Ovary (tissue), 9 donors: ENCODE data around the gene URB2. TPM values are rescaled to one million over a fixed set of nuclear protein-coding genes. Genes with fewer than 3 reads are reported as not detected.

Experiments
- DNase-seq, 5 donors: peaks; one replicate each; pipeline ENCODE4 v3.0.0-alpha.2; 2019 to 2020
- H3K27ac ChIP-seq, 2 donors: fragments of 200-600 bp; one replicate each; pipeline versions ENCODE4 v1.5.1 to v1.8.0; 2019 to 2022
- H3K27me3 ChIP-seq: fragments of 200-600 bp; one replicate; pipeline ENCODE4 v1.8.0; 2022
- H3K36me3 ChIP-seq: fragments of 200-600 bp; sonication (generic); one replicate; pipeline ENCODE4 v1.5.1; 2019
- H3K4me1 ChIP-seq: one replicate; pipeline ENCODE4 v1.8.1; 2013; ENCODE audit warnings: mild to moderate bottlenecking, moderate library complexity; ENCODE audit not compliant: insufficient read depth
- H3K4me3 ChIP-seq: fragments of 200-600 bp; sonication (generic); one replicate; pipeline ENCODE4 v1.5.1; 2017
- H3K9me3 ChIP-seq, 2 donors: fragments of 200-600 bp in 1 of 2; sonication (generic) in 1 of 2; one replicate each; pipeline versions ENCODE4 v1.5.1 to v1.8.1; 2013 to 2019; ENCODE audit warnings: mild to moderate bottlenecking in 1 of 2, moderate library complexity in 1 of 2
- EP300 ChIP-seq: sonication (generic); formaldehyde crosslinking; IDR thresholded peaks from one replicate; pipeline ENCODE4 v1.6.1; 2017; ENCODE audit warnings: antibody characterized with exemption
- POLR2A ChIP-seq: fragments of 450-650 bp; IDR thresholded peaks from one replicate; pipeline ENCODE4 v1.6.1; 2017; ENCODE audit warnings: antibody characterized with exemption, mild to moderate bottlenecking, moderate library complexity
- WGBS, 3 donors: extraction: QIAGEN DNeasy Blood & Tissue Kit in 1 of 3; methylation state at CpG; one replicate each; pipeline versions ENCODE4 v1.1.5 to v1.1.7; 2013 to 2017; 5-methylcytosine and 5-hydroxymethylcytosine counted together
- intact Hi-C, 4 donors: fragments of 100-400 bp; cut with DNase I; formaldehyde crosslinking; loops; one replicate each; pipeline versions ENCODE4 v1.11.0 to v1.15.1; 2022 to 2023
- polyA plus RNA-seq, 2 donors: library from polyadenylated mRNA; stranded (reverse); fragments of 200-250 nt in 1 of 2; fragments of 350-450 nt in 1 of 2; fragmentation: Illumina TruSeq in 1 of 2; extraction: RNeasy Lipid Tissue Mini Kit (QIAGEN cat#74804) in 1 of 2; gene quantifications; one replicate each; pipeline ENCODE4 v1.2.3, GENCODE V29; 2013 to 2014
- total RNA-seq, 7 donors: library from RNA; depleted of rRNA in 2 of 7; stranded (reverse); fragments of >200 nt in 2 of 7; fragmentation: NEBNext Ultra II Directional in 3 of 7; extraction: Animal tissue kit (Norgen Biotek cat#: 25700) in 3 of 7; gene quantifications; one replicate each; pipeline versions ENCODE4 v1.1.0 to v1.2.4, GENCODE V29; 2016 to 2023
- TF ChIP-seq, protein P1 (sequence below), 3 donors: fragments of 450-650 bp in 2 of 3; fragments of 200-600 bp in 1 of 3; IDR thresholded peaks; one replicate each; pipeline versions ENCODE4 v1.5.1 to v1.8.0; 2016 to 2022; ENCODE audit warnings: antibody characterized with exemption in 3 of 3, mild to moderate bottlenecking in 1 of 3
- donor health status: DM: no; HTN: no; CAD: no; lungs with moderate emphysema.
- donor health status: DM: no; HTN: no; CAD: no.
- donor health status: Bipolar disorder and iron deficiency.
- donor health status: DM: yes; HTN: yes; CAD: no.
- donor health status: DM: no; HTN: no; CAD: no.
- donor health status: DM: yes; HTN: yes; CAD: no.

Gene URB2
- total and polyA plus RNA-seq, 9 donors = 2.2 to 16.7 (median 8.0) TPM

DNA sequence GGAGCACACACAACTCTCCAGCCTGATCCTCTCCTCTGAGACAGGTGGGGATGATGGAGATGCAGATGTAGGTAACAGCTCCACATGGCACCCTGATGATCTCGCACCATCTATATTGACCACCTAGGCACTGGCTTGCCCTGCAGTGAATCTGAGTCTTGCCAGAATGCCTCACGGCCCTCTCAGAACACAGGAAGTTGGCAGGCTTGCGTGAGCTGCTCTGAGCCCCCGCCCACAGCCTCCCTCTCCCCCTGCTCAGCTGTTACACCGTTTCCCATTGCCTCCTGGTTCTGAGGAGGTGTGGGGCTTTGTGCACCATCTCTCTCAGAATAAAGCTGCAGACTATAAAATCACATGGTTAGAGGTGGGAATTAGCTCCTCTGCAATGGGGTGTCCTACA lies 48.0 kb downstream of the URB2 start:
- no peak for DNase-seq
- Histone ChIP-seq H3K36me3 (no peaks in the 10 kb centered on the region), H3K27me3 (peaks cover 2% of the 10 kb centered on the region), H3K27ac (no peak overlapping the region), H3K9me3 (no peaks in the 10 kb centered on the region), H3K4me1 (no peaks in the 10 kb centered on the region), H3K4me3 (no peak overlapping the region)
- 58 to 71% (median 65%) methylated on average over 5 of the region's 5 CpGs for WGBS, 3 donors
- TF ChIP-seq, protein P1, sequence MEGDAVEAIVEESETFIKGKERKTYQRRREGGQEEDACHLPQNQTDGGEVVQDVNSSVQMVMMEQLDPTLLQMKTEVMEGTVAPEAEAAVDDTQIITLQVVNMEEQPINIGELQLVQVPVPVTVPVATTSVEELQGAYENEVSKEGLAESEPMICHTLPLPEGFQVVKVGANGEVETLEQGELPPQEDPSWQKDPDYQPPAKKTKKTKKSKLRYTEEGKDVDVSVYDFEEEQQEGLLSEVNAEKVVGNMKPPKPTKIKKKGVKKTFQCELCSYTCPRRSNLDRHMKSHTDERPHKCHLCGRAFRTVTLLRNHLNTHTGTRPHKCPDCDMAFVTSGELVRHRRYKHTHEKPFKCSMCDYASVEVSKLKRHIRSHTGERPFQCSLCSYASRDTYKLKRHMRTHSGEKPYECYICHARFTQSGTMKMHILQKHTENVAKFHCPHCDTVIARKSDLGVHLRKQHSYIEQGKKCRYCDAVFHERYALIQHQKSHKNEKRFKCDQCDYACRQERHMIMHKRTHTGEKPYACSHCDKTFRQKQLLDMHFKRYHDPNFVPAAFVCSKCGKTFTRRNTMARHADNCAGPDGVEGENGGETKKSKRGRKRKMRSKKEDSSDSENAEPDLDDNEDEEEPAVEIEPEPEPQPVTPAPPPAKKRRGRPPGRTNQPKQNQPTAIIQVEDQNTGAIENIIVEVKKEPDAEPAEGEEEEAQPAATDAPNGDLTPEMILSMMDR (IDR thresholded peaks at IDR 0.05) = no peak
- TF ChIP-seq POLR2A (no peak), EP300 (no peak)
- intact Hi-C loops = no loop called here

DNA sequence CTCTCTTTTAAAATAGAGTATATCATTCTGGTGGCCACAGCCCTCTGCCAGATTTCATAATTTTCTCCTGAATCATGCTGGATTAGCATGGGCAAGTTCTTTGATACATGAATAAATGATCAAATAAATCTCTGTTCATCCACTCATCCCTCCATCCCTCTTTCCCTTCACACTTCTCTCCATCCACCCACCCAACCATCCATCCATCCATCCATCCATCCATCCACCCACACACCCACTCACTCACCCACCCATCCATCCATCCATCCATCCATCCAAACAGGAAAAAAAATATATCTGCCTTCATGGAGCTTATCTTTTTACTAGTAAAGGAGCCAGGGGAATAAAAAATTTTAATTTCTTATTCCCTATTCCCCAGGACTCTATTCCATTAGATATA lies 49.3 kb downstream of the URB2 start:
- H3K27ac ChIP-seq = no peak overlapping the region
- H3K27me3 ChIP-seq = peaks cover 2% of the 10 kb centered on the region
- H3K9me3 ChIP-seq = no peaks in the 10 kb centered on the region
- H3K4me3 ChIP-seq = no peak overlapping the region
- DNase-seq = no peak
- H3K36me3 ChIP-seq = no peaks in the 10 kb centered on the region
- intact Hi-C loops = no loop called here
- H3K4me1 ChIP-seq = no peaks in the 10 kb centered on the region
- no peak for TF ChIP-seq POLR2A
- TF ChIP-seq, protein P1 (IDR thresholded peaks at IDR 0.05) = no peak
- no peak for TF ChIP-seq EP300

DNA sequence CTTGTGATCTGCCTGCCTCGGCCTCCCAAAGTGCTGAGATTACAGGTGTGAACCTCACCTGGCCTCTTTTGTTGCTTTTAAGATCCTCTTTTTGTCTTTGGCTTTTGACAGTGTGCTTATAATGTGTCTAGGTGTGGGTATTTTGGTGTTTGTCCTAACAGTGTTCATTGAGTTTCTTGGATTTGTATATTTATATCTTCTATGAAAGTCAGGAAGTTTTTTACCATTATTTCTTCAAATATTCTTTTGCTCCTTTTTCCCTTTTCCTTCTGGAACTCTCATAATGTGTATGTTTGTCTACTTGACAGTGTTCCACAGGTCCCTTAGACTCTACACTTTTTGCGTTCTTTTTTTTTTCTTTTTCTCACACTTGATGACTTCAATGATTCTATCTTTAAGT lies 59.1 kb downstream of the URB2 start:
- Histone ChIP-seq H3K4me3 (no peak overlapping the region), H3K27me3 (no peaks in the 10 kb centered on the region), H3K4me1 (no peaks in the 10 kb centered on the region), H3K27ac (no peak overlapping the region), H3K36me3 (no peaks in the 10 kb centered on the region), H3K9me3 (no peaks in the 10 kb centered on the region)
- WGBS, 3 donors = 94 to 98% (median 95%) methylated on average over 2 of the region's 2 CpGs
- intact Hi-C loops = no loop called here
- TF ChIP-seq EP300 (no peak), POLR2A (no peak)
- TF ChIP-seq, protein P1 (IDR thresholded peaks at IDR 0.05) = no peak
- no peak for DNase-seq

DNA sequence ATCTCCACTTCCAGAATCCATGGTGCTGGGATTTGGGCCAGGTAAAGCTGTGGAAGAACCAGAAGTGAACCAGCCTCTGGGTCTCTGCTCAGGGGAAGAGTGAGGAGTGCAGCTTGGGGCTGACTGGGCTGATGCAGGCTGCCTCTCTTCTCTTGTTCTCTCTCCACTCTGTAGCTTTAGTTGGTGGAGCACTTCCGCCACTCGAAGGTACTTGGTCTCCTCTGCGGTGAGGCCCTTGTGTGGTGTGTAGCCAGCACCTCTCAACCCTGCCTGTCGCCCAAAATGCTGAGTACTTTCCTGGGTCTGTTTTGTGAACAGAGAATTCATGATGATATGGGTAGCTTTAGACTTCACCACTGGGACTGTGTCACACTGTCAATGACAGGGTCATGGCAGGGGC lies 63.2 kb downstream of the URB2 start:
- WGBS, 3 donors = 93 to 99% (median 97%) methylated on average over 4 of the region's 4 CpGs
- no peak for DNase-seq
- TF ChIP-seq, protein P1 (IDR thresholded peaks at IDR 0.05) = no peak
- TF ChIP-seq POLR2A = no peak
- no peak for TF ChIP-seq EP300
- H3K4me3 ChIP-seq = no peak overlapping the region
- peaks cover 1% of the 10 kb centered on the region for H3K4me1 ChIP-seq
- no peaks in the 10 kb centered on the region for H3K36me3 ChIP-seq
- H3K9me3 ChIP-seq = no peaks in the 10 kb centered on the region
- intact Hi-C loops = no loop called here
- no peaks in the 10 kb centered on the region for H3K27me3 ChIP-seq
- H3K27ac ChIP-seq = no peak overlapping the region

DNA sequence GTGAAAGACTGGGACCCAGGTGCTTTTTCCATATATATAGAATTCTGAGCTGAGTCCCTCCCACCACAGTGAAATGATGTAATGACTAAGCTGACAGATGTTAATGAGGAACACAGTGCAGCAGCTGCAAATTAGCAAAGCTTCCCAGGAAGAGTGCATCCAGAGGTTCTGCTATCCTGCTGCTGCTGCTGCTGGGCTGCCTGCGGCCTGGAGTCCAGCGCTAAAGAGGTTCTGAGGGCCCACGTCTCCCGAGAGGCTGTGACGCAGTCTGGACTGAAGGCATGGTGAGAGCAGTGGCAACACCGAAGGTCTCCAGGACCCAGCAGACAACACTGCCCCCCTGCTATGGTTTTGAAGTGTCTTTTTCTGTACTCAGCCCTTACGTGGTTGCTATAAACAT lies 63.9 kb downstream of the URB2 start:
- Histone ChIP-seq H3K36me3 (no peaks in the 10 kb centered on the region), H3K4me1 (peaks cover 3% of the 10 kb centered on the region), H3K9me3 (no peaks in the 10 kb centered on the region), H3K4me3 (no peak overlapping the region), H3K27me3 (no peaks in the 10 kb centered on the region), H3K27ac (no peak overlapping the region)
- intact Hi-C loops = no loop called here
- DNase-seq = no peak
- TF ChIP-seq EP300 (no peak), POLR2A (no peak)
- TF ChIP-seq, protein P1 (IDR thresholded peaks at IDR 0.05) = no peak
- 72 to 90% (median 83%) methylated on average over 7 of the region's 7 CpGs for WGBS, 3 donors
